B cell (primary cell): ENCODE results near the gene TLE2. TPM values are rescaled to one million over a fixed set of nuclear protein-coding genes. Genes with fewer than 3 reads are reported as not detected.
"Not testable (repeated sequence)": the region's sequence is repeated elsewhere in the genome, so short reads cannot be mapped to it uniquely, and the experiment has no call there.

ENCODE experiments used
- ATAC-seq: fragments of 200-7000 bp; cut with Tn5 transposase; one replicate; pipeline ENCODE4 v1.10.0; 2021; ENCODE audit warnings: low read depth, mild to moderate bottlenecking, moderate number of reproducible peaks, moderate library complexity
- CTCF ChIA-PET: fragments of 350-600 bp; sonication (Branson Sonifier 250); formaldehyde crosslinking; loops from one replicate; lab custom pipeline; 2021; ENCODE audit warnings: antibody characterized with exemption, inconsistent platforms; lab: Charles Lee
- POLR2A ChIA-PET: fragments of 350-600 bp; sonication (Branson Sonifier 250); formaldehyde crosslinking; loops from one replicate; lab custom pipeline; 2021; ENCODE audit warnings: antibody characterized with exemption; lab: Charles Lee
- DNase-seq: peaks from one replicate; pipeline ENCODE4 v3.0.0; 2013
- H2AFZ ChIP-seq: 2 replicates; pipeline ENCODE4 v1.6.1; 2012; ENCODE audit warnings: mild to moderate bottlenecking, low read depth, low read length; ENCODE audit not compliant: insufficient read depth, poor library complexity, severe bottlenecking
- H3K27ac ChIP-seq, 2 donors: 1 replicate in 1 of 2; 2 replicates in 1 of 2; pipeline ENCODE4 v1.5.1; 2012 to 2013; ENCODE audit warnings: low read length in 2 of 2, mild to moderate bottlenecking in 2 of 2, moderate library complexity in 1 of 2
- H3K27me3 ChIP-seq, 4 experiments: fragments of 200-600 bp in 1 of 4; sonication (generic) in 1 of 4; replicated peaks in 1 of 4; 1 replicate in 2 of 4; 2 replicates in 2 of 4; pipeline versions ENCODE4 v1.6.1 to v1.7.0; 2013 to 2016; ENCODE audit warnings: low read length in 3 of 4, mild to moderate bottlenecking in 2 of 4, mixed read lengths in 1 of 4, moderate library complexity in 1 of 4; ENCODE audit not compliant: insufficient read depth in 4 of 4, control insufficient read depth in 3 of 4; ENCODE audit errors: control extremely low read depth in 1 of 4
- H3K36me3 ChIP-seq, 2 experiments: replicated peaks in 1 of 2; 1 replicate in 1 of 2; 2 replicates in 1 of 2; pipeline versions ENCODE4 v1.6.1 to v1.7.1; 2013; ENCODE audit warnings: low read length in 1 of 2; ENCODE audit not compliant: insufficient read depth in 2 of 2, control insufficient read depth in 1 of 2; ENCODE audit errors: control extremely low read depth in 1 of 2, extremely low read depth in 1 of 2
- H3K4me1 ChIP-seq, 2 donors: fragments of 200-600 bp in 1 of 2; sonication (generic) in 1 of 2; 1 replicate in 1 of 2; 2 replicates in 1 of 2; pipeline versions ENCODE4 v1.5.1 to v1.6.1; 2013 to 2017; ENCODE audit warnings: low read length in 2 of 2; ENCODE audit not compliant: control insufficient read depth in 2 of 2, insufficient read depth in 2 of 2
- H3K4me2 ChIP-seq: replicated peaks from 2 replicates; pipeline ENCODE3; 2012; ENCODE audit warnings: mild to moderate bottlenecking, low read depth, low read length; ENCODE audit not compliant: poor library complexity, severe bottlenecking
- H3K4me3 ChIP-seq, 5 experiments: fragments of 200-600 bp in 1 of 5; sonication (generic) in 1 of 5; 1 replicate in 3 of 5; 2 replicates in 2 of 5; pipeline versions ENCODE4 v1.5.1 to v1.7.0; 2011 to 2016; ENCODE audit warnings: low read length in 4 of 5, mild to moderate bottlenecking in 4 of 5, low read depth in 2 of 5, control low read depth in 1 of 5, moderate library complexity in 1 of 5; ENCODE audit not compliant: insufficient read depth in 1 of 5; ENCODE audit errors: control extremely low read depth in 1 of 5, extremely low read depth in 1 of 5
- H3K79me2 ChIP-seq: fragments of 200-600 bp; sonication (generic); one replicate; pipeline ENCODE4 v1.6.0; 2016; ENCODE audit warnings: low read length; ENCODE audit not compliant: control insufficient read depth, insufficient read depth
- H3K9ac ChIP-seq: fragments of 200-600 bp; sonication (generic); 2 replicates; pipeline ENCODE4 v1.6.1; 2017; ENCODE audit warnings: mild to moderate bottlenecking, low read length, moderate library complexity
- H3K9me3 ChIP-seq, 3 donors: one replicate each; pipeline versions ENCODE4 v1.6.1 to v1.7.1; 2013; ENCODE audit warnings: low read length in 2 of 3; ENCODE audit not compliant: control insufficient read depth in 2 of 3, insufficient read depth in 1 of 3; ENCODE audit errors: control extremely low read depth in 1 of 3
- H4K20me1 ChIP-seq: 2 replicates; pipeline ENCODE4 v1.6.0; 2012; ENCODE audit warnings: mild to moderate bottlenecking, low read length; ENCODE audit not compliant: insufficient read depth, control insufficient read depth, poor library complexity, severe bottlenecking
- H3K27ac Mint-ChIP-seq: one replicate; pipeline ENCODE4 v1.8.0; 2021; ENCODE audit warnings: mixed read lengths
- H3K27me3 Mint-ChIP-seq: one replicate; pipeline ENCODE4 v1.8.0; 2021; ENCODE audit warnings: mixed read lengths
- H3K4me1 Mint-ChIP-seq: one replicate; pipeline ENCODE4 v1.8.0; 2021; ENCODE audit warnings: mixed read lengths
- H3K4me3 Mint-ChIP-seq: one replicate; pipeline ENCODE4 v1.8.0; 2021; ENCODE audit warnings: mixed read lengths
- H3K9me3 Mint-ChIP-seq: one replicate; pipeline ENCODE4 v1.8.0; 2022; ENCODE audit warnings: mixed read lengths; ENCODE audit not compliant: insufficient read depth
- CTCF ChIP-seq: fragments of 200-600 bp; IDR thresholded peaks from one replicate; pipeline ENCODE4 v1.8.0; 2022; ENCODE audit warnings: antibody characterized with exemption, mild to moderate bottlenecking
- EZH2 ChIP-seq: IDR thresholded peaks from 2 replicates; pipeline ENCODE4 v1.6.1; 2012; ENCODE audit warnings: borderline replicate concordance, low read depth, mild to moderate bottlenecking, moderate library complexity, low read length; ENCODE audit not compliant: insufficient read depth, poor library complexity, severe bottlenecking
- WGBS: methylation state at CpG from one replicate; pipeline ENCODE4 v1.1.5; 2013; ENCODE audit warnings: missing lambda C conversion rate; ENCODE audit not compliant: insufficient coverage; 5-methylcytosine and 5-hydroxymethylcytosine counted together
- intact Hi-C: fragments of 100-400 bp; cut with micrococcal nuclease; formaldehyde crosslinking; loops from one replicate; pipeline ENCODE4 v1.10.0; 2022
- polyA plus RNA-seq: library from polyadenylated mRNA; depleted of rRNA; stranded (reverse); fragments of >200 nt; gene quantifications from 2 replicates; pipeline ENCODE4 v1.2.3, GENCODE V29; 2012
- total RNA-seq, 2 donors: library from RNA; stranded (reverse); fragments of 120-200 nt in 1 of 2; gene quantifications; 1 replicate in 1 of 2; 2 replicates in 1 of 2; pipeline versions ENCODE4 v1.2.3 to v1.2.4, GENCODE V29; 2013 to 2022

The TLE2 gene
- total and polyA plus RNA-seq, 2 donors (not counting 1 experiment from before 2014, with no cell fraction given): 3.0 to 5.3 TPM

GRCh38 chr19:3053218-3053621 is 24.1 kb upstream of the TLE2 start:
- ChIA-PET POLR2A (interaction anchor here (0.6 to 2.8 kb wide), 5 partner anchors 8 to 76 kb away, joined by 3 to 13 read pairs (median 7); partner anchors contain the start of genes TLE5 and TLE6), CTCF (interaction anchor here (1.5 to 2.5 kb wide), 4 partner anchors 10 to 55 kb away, joined by 4 to 8 read pairs (median 6); no protein-coding TSS in a partner anchor)
- no peak overlapping the region for H2AFZ ChIP-seq
- Mint-ChIP-seq H3K4me3 (no peak overlapping the region), H3K27me3 (no peaks in the 10 kb centered on the region), H3K27ac (no peak overlapping the region), H3K9me3 (no peaks in the 10 kb centered on the region), H3K4me1 (peaks cover 18% of the 10 kb centered on the region)
- H3K79me2 ChIP-seq: peaks cover 10% of the 10 kb centered on the region
- no peak for TF ChIP-seq EZH2
- TF ChIP-seq CTCF: no peak
- 71% methylated on average over 11 of the region's 15 CpGs for WGBS
- H3K4me2 ChIP-seq: no peak overlapping the region
- no peaks in the 10 kb centered on the region for H3K27me3 ChIP-seq
- intact Hi-C loops: no loop called here
- H3K4me1 ChIP-seq: peaks cover 2 to 10% of the 10 kb centered on the region in 2 donors
- DNase-seq (no peak), ATAC-seq (no peak)
- peaks cover 60% of the 10 kb centered on the region for H4K20me1 ChIP-seq
- H3K9ac ChIP-seq: no peak overlapping the region
- H3K9me3 ChIP-seq: no peaks in the 10 kb centered on the region
- H3K27ac ChIP-seq: no peak overlapping the region
- peaks cover 3 to 56% of the 10 kb centered on the region in 2 experiments for H3K36me3 ChIP-seq
- no peak overlapping the region for H3K4me3 ChIP-seq

GRCh38 chr19:3050016-3050415 is 20.9 kb upstream of the TLE2 start:
- H3K4me2 ChIP-seq, H3K27me3 ChIP-seq, H3K9ac ChIP-seq, H3K9me3 ChIP-seq, ATAC-seq, H3K4me3 ChIP-seq, DNase-seq, H3K27ac ChIP-seq, intact Hi-C loops, H3K9me3 Mint-ChIP-seq, H3K27me3 Mint-ChIP-seq, H3K79me2 ChIP-seq, H2AFZ ChIP-seq, H3K4me3 Mint-ChIP-seq: not testable (repeated sequence)
- CTCF ChIA-PET: interaction anchor here (1.0 kb wide), 1 partner anchor 13 kb away, joined by 3 read pairs; no protein-coding TSS in a partner anchor
- H3K27ac Mint-ChIP-seq: peak overlapping the region; percentile 20
- H3K4me1 Mint-ChIP-seq: peaks cover 18% of the 10 kb centered on the region
- Histone ChIP-seq H3K4me1 (peaks cover 7 to 13% of the 10 kb centered on the region in 2 donors), H4K20me1 (peaks cover 28% of the 10 kb centered on the region), H3K36me3 (peaks cover 1 to 25% of the 10 kb centered on the region in 2 experiments)
- POLR2A ChIA-PET: interaction anchor here (0.6 to 0.7 kb wide), 2 partner anchors 434 to 1190 kb away, joined by 3 to 11 read pairs; no protein-coding TSS in a partner anchor
- 95% methylated on average over 4 of the region's 7 CpGs for WGBS
